ENCODE measurements around the gene CACNA1I.
"Not testable (repeated sequence)": the region's sequence is repeated elsewhere in the genome, so short reads cannot be mapped to it uniquely, and the experiment has no call there.

Gene CACNA1I

GRCh38 chr22:39570665-39571064 lies at the start of gene CACNA1I:
CACNA1I (plus strand) TSS chr22:39570753; CDS start chr22:39570753, 0 bp downstream.
- no peak for DNase-seq (ENCODE audit: low spot score)

GRCh38 chr22:39521106-39521885 lies 49.3 kb upstream of the CACNA1I start:
- DNase-seq (ENCODE audit: low spot score) = not testable (repeated sequence)

GRCh38 chr22:39522091-39522490 lies 48.5 kb upstream of the CACNA1I start:
- not testable (repeated sequence) for DNase-seq (ENCODE audit: low spot score)

- no peak for DNase-seq (ENCODE audit: low spot score)
These were observed 47.8 kb upstream of the CACNA1I start for GRCh38 chr22:39522567-39523300.

- DNase-seq (ENCODE audit: low spot score) = no peak
These were observed 46.3 kb upstream of the CACNA1I start for GRCh38 chr22:39524089-39524752.

GRCh38 chr22:39524753-39525657 lies 45.5 kb upstream of the CACNA1I start:
- DNase-seq (ENCODE audit: low spot score) = no peak

- DNase-seq (ENCODE audit: low spot score) = no peak
These were observed 44.9 kb upstream of the CACNA1I start for GRCh38 chr22:39525658-39525975.

- no peak for DNase-seq (ENCODE audit: low spot score)
These were observed 43.8 kb upstream of the CACNA1I start for GRCh38 chr22:39526736-39527171.

GRCh38 chr22:39527481-39527961 lies 43.0 kb upstream of the CACNA1I start:
- DNase-seq (ENCODE audit: low spot score) = no peak

- DNase-seq (ENCODE audit: low spot score) = no peak
These were observed 42.4 kb upstream of the CACNA1I start for GRCh38 chr22:39528080-39528661.

GRCh38 chr22:39528681-39529486 lies 41.7 kb upstream of the CACNA1I start:
- peak; percentile 85 for DNase-seq (ENCODE audit: low spot score)

- no peak for DNase-seq (ENCODE audit: low spot score)
These were observed 41.1 kb upstream of the CACNA1I start for GRCh38 chr22:39529487-39529851.

GRCh38 chr22:39530116-39530515 lies 40.4 kb upstream of the CACNA1I start:
- DNase-seq (ENCODE audit: low spot score) = no peak

GRCh38 chr22:39530692-39531331 lies 39.7 kb upstream of the CACNA1I start:
- DNase-seq (ENCODE audit: low spot score) = peak; percentile 40

- DNase-seq (ENCODE audit: low spot score) = peak; percentile 98
These were observed 38.1 kb upstream of the CACNA1I start, which contains the start of gene RPS19BP1 for GRCh38 chr22:39532215-39533073. RPS19BP1 (minus strand) TSS chr22:39532748; CDS start chr22:39532738, 10 bp downstream.

- no peak for DNase-seq (ENCODE audit: low spot score)
These were observed 36.5 kb upstream of the CACNA1I start for GRCh38 chr22:39534092-39534506.

GRCh38 chr22:39534591-39535356 lies 35.8 kb upstream of the CACNA1I start:
- DNase-seq (ENCODE audit: low spot score) = peak; percentile 82

- no peak for DNase-seq (ENCODE audit: low spot score)
These were observed 35.2 kb upstream of the CACNA1I start for GRCh38 chr22:39535357-39535725.
